GM12873 (cell line): ENCODE results near the gene CIZ1.

Experiments used
- TF ChIP-seq, protein P1 (sequence below): IDR thresholded peaks from 2 replicates; pipeline ENCODE4 v1.5.1; 2012; ENCODE audit warnings: low read depth, mild to moderate bottlenecking, moderate library complexity, low read length, control low read depth; ENCODE audit not compliant: insufficient read depth; ENCODE audit errors: missing control alignments

The CIZ1 gene

DNA sequence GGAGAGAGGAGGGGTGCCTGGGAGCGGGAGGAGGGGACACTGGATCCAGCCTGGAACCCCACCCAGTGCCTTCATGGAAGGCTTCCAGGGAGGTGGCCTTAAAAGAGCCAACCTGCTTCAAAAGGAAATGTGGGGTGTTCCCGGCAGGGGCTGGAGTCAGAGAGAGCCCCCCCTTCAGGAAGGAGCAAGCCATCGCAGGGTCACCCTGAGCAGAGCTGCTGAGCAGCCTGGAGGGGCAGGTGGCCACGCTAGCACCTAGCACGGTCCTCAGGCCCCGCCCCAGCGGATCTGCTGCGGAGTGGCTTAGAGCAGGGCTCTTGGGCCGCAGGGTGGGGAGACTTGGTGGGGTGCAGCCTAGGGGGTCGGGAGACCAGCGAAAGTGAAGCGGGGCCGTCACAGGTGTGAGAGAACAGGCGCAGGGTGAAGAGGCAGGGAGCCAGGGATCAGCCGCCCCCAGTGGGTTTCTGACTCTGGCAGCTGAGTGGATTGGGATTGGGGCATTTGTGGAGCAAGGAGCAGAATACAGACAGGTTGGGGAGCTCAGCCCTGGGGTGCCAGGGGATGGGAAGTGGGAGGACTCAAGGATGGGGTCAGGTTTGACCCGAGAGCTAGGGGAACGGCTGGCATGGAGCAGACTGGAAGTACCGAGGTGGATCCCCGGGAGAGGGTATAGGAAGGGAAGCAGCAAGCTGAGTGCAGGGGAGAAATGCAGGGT, 40.6 kb downstream of the CIZ1 start:
- TF ChIP-seq, protein P1, sequence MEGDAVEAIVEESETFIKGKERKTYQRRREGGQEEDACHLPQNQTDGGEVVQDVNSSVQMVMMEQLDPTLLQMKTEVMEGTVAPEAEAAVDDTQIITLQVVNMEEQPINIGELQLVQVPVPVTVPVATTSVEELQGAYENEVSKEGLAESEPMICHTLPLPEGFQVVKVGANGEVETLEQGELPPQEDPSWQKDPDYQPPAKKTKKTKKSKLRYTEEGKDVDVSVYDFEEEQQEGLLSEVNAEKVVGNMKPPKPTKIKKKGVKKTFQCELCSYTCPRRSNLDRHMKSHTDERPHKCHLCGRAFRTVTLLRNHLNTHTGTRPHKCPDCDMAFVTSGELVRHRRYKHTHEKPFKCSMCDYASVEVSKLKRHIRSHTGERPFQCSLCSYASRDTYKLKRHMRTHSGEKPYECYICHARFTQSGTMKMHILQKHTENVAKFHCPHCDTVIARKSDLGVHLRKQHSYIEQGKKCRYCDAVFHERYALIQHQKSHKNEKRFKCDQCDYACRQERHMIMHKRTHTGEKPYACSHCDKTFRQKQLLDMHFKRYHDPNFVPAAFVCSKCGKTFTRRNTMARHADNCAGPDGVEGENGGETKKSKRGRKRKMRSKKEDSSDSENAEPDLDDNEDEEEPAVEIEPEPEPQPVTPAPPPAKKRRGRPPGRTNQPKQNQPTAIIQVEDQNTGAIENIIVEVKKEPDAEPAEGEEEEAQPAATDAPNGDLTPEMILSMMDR: peak; percentile 61

DNA sequence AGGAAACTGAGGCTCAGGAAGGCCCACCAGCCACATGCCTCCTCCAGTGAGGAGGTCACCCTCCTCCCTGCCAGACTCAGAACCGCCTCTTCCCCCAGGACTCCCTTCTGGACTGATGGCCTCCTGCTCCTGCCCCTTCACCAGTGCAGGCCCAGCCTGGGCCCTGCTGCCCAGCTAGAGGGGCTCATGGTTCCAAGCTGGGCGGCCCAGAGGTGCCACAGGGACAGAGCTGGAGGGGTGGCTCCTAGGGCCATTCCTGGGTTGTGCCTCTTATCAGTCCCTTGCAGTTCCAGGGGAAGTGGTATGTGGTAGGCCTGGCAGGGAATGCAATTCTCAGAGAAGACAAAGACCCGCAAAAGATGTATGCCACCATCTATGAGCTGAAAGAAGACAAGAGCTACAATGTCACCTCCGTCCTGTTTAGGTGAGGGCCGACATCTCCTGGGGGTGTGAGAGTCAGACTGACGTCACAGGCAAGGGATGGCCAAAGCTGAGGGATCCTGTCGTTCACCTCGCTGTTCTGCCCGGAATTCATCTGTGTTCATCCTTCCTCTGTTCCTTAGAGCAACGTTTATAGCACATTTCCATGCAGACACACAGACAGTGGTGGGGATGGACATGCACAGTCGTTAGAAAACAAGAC, 41.3 kb downstream of the CIZ1 start:
- TF ChIP-seq, protein P1: no peak

DNA sequence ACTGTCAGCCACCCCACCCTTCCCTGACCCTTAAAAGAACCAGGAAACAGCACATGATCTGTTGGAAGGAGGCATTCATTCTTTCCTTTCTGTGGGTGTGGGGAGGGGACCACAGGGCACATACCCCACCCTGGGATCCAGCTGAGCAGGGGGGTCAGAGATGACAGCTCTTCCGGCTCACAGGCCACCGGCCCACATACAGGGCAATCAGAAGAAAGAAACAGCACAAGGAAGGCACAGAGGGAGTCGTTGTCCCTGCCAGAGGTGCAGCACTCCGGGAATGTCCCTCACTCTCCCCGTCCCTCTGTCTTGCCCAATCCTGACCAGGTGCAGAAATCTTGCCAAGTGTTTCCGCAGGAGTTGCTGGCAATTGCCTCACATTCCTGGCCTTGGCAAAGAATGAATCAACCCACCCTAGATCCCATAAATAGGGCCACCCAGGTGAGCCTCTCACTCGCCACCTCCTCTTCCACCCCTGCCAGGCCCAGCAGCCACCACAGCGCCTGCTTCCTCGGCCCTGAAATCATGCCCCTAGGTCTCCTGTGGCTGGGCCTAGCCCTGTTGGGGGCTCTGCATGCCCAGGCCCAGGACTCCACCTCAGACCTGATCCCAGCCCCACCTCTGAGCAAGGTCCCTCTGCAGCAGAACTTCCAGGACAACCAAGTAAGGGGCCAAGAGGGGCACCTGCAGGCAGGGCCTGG, 42.2 kb downstream of the CIZ1 start, which contains the start of gene LCN2:
LCN2 (plus strand) TSS at position 453 of the 701 bp plus-strand sequence; CDS start at position 526, 73 bp downstream.
- TF ChIP-seq, protein P1: no peak

DNA sequence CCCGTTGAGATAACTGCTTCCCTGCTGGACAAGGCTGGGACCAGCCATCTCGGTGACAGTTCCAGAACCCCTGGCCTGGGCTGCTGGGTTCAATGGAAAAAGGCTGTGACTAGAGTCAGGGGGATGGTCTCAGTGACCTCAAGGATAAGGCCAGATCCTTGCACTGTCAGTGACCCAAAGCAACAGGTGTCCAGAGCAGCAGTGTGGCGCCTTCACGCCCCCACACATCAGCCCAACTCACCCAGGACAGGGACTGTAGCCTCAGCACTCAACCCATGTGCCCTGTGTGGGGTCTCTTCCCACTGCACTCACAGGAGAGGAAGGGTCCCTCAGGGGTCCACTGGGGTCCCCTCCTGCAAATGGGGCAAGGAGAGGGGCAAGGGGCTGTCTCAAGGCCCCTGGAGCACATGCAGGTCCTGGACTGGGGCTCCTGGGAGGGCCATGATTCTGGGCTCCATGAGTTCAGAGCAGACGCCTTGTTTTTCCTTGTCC, 42.8 kb downstream of the CIZ1 start:
- TF ChIP-seq, protein P1: no peak

DNA sequence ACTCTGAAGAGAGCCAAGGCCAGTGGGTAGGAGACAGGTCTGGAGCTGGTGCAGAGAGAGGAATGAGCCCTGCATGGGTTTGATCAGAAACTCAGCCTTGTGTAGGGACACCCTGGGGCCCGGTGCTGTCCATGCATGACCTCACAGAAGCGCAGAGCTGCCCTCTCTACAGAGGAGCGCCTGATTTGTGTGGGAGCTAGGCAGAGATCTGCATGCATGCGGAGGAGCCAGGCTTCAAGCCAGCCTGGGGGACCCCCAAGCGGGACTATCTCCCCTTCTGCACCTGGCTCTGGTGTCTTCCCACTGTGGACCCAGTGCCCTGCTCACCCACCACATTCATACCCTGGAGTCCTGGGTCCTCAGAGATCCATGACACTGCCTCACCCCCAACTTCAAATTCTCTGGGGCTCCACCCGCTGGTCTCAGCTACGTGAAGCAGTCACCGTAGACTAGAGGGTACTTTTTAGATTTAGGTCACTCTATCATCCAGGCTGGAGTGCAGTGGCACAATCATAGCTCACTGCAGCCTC, 44.7 kb downstream of the CIZ1 start:
- TF ChIP-seq, protein P1: no peak

DNA sequence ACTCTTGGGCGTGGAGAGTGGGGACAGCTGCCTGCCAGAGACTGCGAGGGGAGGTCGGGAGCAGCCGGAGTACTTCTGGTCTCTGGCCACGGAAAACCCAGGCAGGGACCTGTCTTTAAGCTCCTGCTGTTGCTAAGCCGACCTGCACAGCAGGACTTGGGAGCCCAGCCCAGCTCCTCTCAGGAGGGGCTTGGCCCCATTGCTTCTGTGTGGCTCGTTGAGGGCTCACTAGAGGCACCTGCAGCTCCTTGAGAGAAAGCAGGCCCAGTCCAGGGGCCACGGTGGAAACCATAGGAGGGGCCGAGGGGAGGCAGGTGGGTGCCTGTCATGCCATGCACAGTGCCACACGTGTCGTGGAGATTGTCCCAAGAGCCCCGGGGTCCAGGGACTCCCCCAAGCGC, 45.4 kb downstream of the CIZ1 start:
- TF ChIP-seq, protein P1: no peak

DNA sequence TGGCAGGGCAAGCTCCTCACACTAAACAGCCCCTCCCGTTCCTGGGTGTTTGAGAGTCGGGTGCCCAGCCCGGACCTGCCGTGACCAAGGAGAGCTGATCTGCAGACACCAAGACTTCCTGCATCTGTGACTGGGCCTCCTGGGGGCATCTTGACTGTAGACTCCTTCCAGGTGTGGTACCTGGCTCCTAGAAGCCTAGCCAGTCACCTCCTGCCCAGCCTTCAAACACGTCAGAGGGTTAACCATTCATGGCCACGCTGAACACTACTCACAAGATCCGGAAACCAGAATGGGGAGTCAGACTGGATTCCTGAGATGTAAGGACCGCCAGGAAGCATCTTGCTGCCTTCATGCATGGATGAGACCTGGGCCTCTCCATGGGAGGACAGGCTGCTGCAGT, 45.8 kb downstream of the CIZ1 start:
- TF ChIP-seq, protein P1: no peak
